ENCODE data around the gene CATSPERE. TPM values are rescaled to one million over a fixed set of nuclear protein-coding genes. Genes with fewer than 3 reads are reported as not detected.

The CATSPERE gene
- total RNA-seq, 1 experiment from 2014 or later = 0.14 TPM

DNA sequence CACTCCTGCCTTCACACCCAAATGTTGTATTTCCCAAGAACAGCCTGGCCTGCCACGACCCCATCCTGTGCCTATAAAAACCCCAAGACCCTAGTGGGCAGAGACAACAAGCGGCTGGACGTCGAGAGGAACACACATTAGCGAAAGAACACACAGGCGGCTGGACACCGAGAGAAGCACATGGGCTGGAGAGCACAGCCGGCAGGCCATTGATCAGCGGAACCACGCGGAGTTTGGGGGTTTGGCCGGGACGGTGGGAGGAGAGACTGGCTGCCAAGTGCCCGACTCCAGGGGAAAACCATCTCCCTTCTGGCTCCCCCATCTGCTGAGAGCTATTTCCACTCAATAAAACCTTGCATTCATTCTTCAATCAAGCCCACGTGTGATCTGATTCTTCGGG lies 181.5 kb downstream of the CATSPERE start:
- Histone ChIP-seq H3K4me3 (ENCODE audit: low read depth, low read length) (no peak overlapping the region), H3K4me1 (no peaks in the 10 kb centered on the region), H3K27me3 (replicated peaks; ENCODE audit: control insufficient read depth, insufficient read depth, low read length) (no peaks in the 10 kb centered on the region), H3K36me3 (ENCODE audit: control insufficient read depth, insufficient read depth, low read length) (no peaks in the 10 kb centered on the region), H3K9me3 (peaks cover 7% of the 10 kb centered on the region; the same call in 1 of the 2 replicates)
- no peaks in the 10 kb centered on the region for H3K4me1 Mint-ChIP-seq (ENCODE audit: low read depth, unreplicated experiment)
- ChIA-PET CTCF (no interaction called here), POLR2A (no interaction called here)
- DNase-seq = no peak
- intact Hi-C loops (cut with micrococcal nuclease; ENCODE audit: unreplicated experiment) = no loop called here
- peaks cover 14% of the 10 kb centered on the region for H3K9me3 Mint-ChIP-seq (ENCODE audit: unreplicated experiment)
- TF ChIP-seq, protein P1, sequence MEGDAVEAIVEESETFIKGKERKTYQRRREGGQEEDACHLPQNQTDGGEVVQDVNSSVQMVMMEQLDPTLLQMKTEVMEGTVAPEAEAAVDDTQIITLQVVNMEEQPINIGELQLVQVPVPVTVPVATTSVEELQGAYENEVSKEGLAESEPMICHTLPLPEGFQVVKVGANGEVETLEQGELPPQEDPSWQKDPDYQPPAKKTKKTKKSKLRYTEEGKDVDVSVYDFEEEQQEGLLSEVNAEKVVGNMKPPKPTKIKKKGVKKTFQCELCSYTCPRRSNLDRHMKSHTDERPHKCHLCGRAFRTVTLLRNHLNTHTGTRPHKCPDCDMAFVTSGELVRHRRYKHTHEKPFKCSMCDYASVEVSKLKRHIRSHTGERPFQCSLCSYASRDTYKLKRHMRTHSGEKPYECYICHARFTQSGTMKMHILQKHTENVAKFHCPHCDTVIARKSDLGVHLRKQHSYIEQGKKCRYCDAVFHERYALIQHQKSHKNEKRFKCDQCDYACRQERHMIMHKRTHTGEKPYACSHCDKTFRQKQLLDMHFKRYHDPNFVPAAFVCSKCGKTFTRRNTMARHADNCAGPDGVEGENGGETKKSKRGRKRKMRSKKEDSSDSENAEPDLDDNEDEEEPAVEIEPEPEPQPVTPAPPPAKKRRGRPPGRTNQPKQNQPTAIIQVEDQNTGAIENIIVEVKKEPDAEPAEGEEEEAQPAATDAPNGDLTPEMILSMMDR (IDR thresholded peaks at IDR 0.05; ENCODE audit: insufficient read depth in 1 of 2, low read depth in 1 of 2, low read length in 1 of 2, severe bottlenecking in 1 of 2, unreplicated experiment in 1 of 2) = no peak
- no peak overlapping the region for H3K27ac Mint-ChIP-seq (ENCODE audit: unreplicated experiment)
- no peak overlapping the region for H3K4me3 Mint-ChIP-seq (ENCODE audit: unreplicated experiment)
- no TSS peak for BruUV-seq (replicated peaks)
- H3K36me3 Mint-ChIP-seq (ENCODE audit: insufficient read depth, unreplicated experiment) = no peaks in the 10 kb centered on the region
- no peaks in the 10 kb centered on the region for H3K27me3 Mint-ChIP-seq (ENCODE audit: insufficient read depth, unreplicated experiment)

GRCh38 chr1:244642988-244643387 lies 181.9 kb downstream of the CATSPERE start:
- no peaks in the 10 kb centered on the region for H3K4me1 ChIP-seq
- Mint-ChIP-seq H3K27ac (ENCODE audit: unreplicated experiment) (no peak overlapping the region), H3K4me1 (ENCODE audit: low read depth, unreplicated experiment) (no peaks in the 10 kb centered on the region), H3K27me3 (ENCODE audit: insufficient read depth, unreplicated experiment) (no peaks in the 10 kb centered on the region), H3K36me3 (ENCODE audit: insufficient read depth, unreplicated experiment) (no peaks in the 10 kb centered on the region), H3K9me3 (ENCODE audit: unreplicated experiment) (peaks cover 14% of the 10 kb centered on the region), H3K4me3 (ENCODE audit: unreplicated experiment) (no peak overlapping the region)
- ChIA-PET CTCF (no interaction called here), POLR2A (no interaction called here)
- TF ChIP-seq, protein P1 (IDR thresholded peaks at IDR 0.05; ENCODE audit: insufficient read depth in 1 of 2, low read depth in 1 of 2, low read length in 1 of 2, severe bottlenecking in 1 of 2, unreplicated experiment in 1 of 2) = no peak
- no peaks in the 10 kb centered on the region for H3K27me3 ChIP-seq (replicated peaks; ENCODE audit: control insufficient read depth, insufficient read depth, low read length)
- no peak overlapping the region for H3K4me3 ChIP-seq (ENCODE audit: low read depth, low read length)
- intact Hi-C loops (cut with micrococcal nuclease; ENCODE audit: unreplicated experiment) = no loop called here
- H3K9me3 ChIP-seq = peaks cover 7% of the 10 kb centered on the region; the same call in 1 of the 2 replicates
- no TSS peak for BruUV-seq (replicated peaks)
- DNase-seq = no peak
- H3K36me3 ChIP-seq (ENCODE audit: control insufficient read depth, insufficient read depth, low read length) = no peaks in the 10 kb centered on the region

GRCh38 chr1:244645414-244645813 lies 184.3 kb downstream of the CATSPERE start:
- H3K36me3 ChIP-seq (ENCODE audit: control insufficient read depth, insufficient read depth, low read length) = no peaks in the 10 kb centered on the region
- H3K4me1 ChIP-seq = no peaks in the 10 kb centered on the region
- Mint-ChIP-seq H3K9me3 (ENCODE audit: unreplicated experiment) (peaks cover 14% of the 10 kb centered on the region), H3K36me3 (ENCODE audit: insufficient read depth, unreplicated experiment) (no peaks in the 10 kb centered on the region), H3K4me3 (ENCODE audit: unreplicated experiment) (no peak overlapping the region), H3K4me1 (ENCODE audit: low read depth, unreplicated experiment) (no peaks in the 10 kb centered on the region), H3K27me3 (ENCODE audit: insufficient read depth, unreplicated experiment) (no peaks in the 10 kb centered on the region), H3K27ac (ENCODE audit: unreplicated experiment) (no peak overlapping the region)
- ChIA-PET POLR2A (no interaction called here), CTCF (interaction anchor here (0.6 kb wide), 1 partner anchor 42 kb away, joined by 3 read pairs; no protein-coding TSS in a partner anchor)
- H3K9me3 ChIP-seq = peaks cover 7% of the 10 kb centered on the region; the same call in 1 of the 2 replicates
- no TSS peak for BruUV-seq (replicated peaks)
- H3K27me3 ChIP-seq (replicated peaks; ENCODE audit: control insufficient read depth, insufficient read depth, low read length) = no peaks in the 10 kb centered on the region
- H3K4me3 ChIP-seq (ENCODE audit: low read depth, low read length) = no peak overlapping the region
- DNase-seq = no peak
- intact Hi-C loops (cut with micrococcal nuclease; ENCODE audit: unreplicated experiment) = no loop called here
- TF ChIP-seq, protein P1 (IDR thresholded peaks at IDR 0.05; ENCODE audit: insufficient read depth in 1 of 2, low read depth in 1 of 2, low read length in 1 of 2, severe bottlenecking in 1 of 2, unreplicated experiment in 1 of 2) = no peak
